Testis (tissue), 3 donors: ENCODE results near the gene SMIM24. TPM values are rescaled to one million over a fixed set of nuclear protein-coding genes. Genes with fewer than 3 reads are reported as not detected.
"Not testable (repeated sequence)": the region's sequence is repeated elsewhere in the genome, so short reads cannot be mapped to it uniquely, and the experiment has no call there.

ENCODE experiments used
- DNase-seq: peaks from one replicate; pipeline ENCODE4 v3.0.0-alpha.2; 2019
- H3K27ac ChIP-seq, 2 donors: fragments of 200-600 bp; sonication (generic); one replicate each; pipeline ENCODE4 v1.5.1; 2019
- H3K27me3 ChIP-seq: fragments of 200-600 bp; sonication (generic); one replicate; pipeline ENCODE4 v1.5.1; 2019
- H3K36me3 ChIP-seq: fragments of 200-600 bp; sonication (generic); one replicate; pipeline ENCODE4 v1.5.1; 2017; ENCODE audit warnings: low read depth; ENCODE audit errors: missing control alignments
- H3K4me1 ChIP-seq: fragments of 200-600 bp; sonication (generic); one replicate; pipeline ENCODE4 v1.5.1; 2019
- H3K4me3 ChIP-seq, 2 donors: fragments of 200-600 bp; sonication (generic); one replicate each; pipeline ENCODE4 v1.5.1; 2017 to 2019
- H3K9me3 ChIP-seq: fragments of 200-600 bp; sonication (generic); one replicate; pipeline ENCODE4 v1.5.1; 2017
- POLR2A ChIP-seq: fragments of 450-650 bp; IDR thresholded peaks from one replicate; pipeline ENCODE4 v1.6.1; 2017; ENCODE audit warnings: antibody characterized with exemption, mild to moderate bottlenecking, moderate library complexity
- WGBS, 2 donors: methylation state at CpG; one replicate each; pipeline ENCODE4 v1.1.5; 2018; 5-methylcytosine and 5-hydroxymethylcytosine counted together
- intact Hi-C: fragments of 100-400 bp; cut with DNase I; formaldehyde crosslinking; loops from one replicate; pipeline ENCODE4 v1.15.1; 2023; ENCODE audit warnings: low total_unique reads
- polyA plus RNA-seq: library from polyadenylated mRNA; stranded (reverse); fragments of 350-450 nt; fragmentation: Illumina TruSeq; extraction: RNeasy Lipid Tissue Mini Kit (QIAGEN cat#74804); gene quantifications from one replicate; pipeline ENCODE4 v1.2.3, GENCODE V29; 2014; ENCODE audit warnings: low read depth, low replicate concordance; ENCODE audit not compliant: insufficient read depth
- total RNA-seq, 2 donors: library from RNA; depleted of rRNA; stranded (reverse); fragments of >200 nt; gene quantifications; one replicate each; pipeline ENCODE4 v1.2.3, GENCODE V29; 2016
- TF ChIP-seq, protein P1 (sequence below), 3 experiments: fragments of 450-650 bp in 2 of 3; fragments of 200-600 bp in 1 of 3; sonication (generic) in 1 of 3; IDR thresholded peaks; one replicate each; pipeline ENCODE4 v1.5.1; 2016 to 2019; ENCODE audit warnings: antibody characterized with exemption in 3 of 3, mild to moderate bottlenecking in 2 of 3, moderate library complexity in 1 of 3

The SMIM24 gene
- total and polyA plus RNA-seq, 3 donors from 2014 or later, result 1.3 to 10.1 (median 3.1) TPM

DNA sequence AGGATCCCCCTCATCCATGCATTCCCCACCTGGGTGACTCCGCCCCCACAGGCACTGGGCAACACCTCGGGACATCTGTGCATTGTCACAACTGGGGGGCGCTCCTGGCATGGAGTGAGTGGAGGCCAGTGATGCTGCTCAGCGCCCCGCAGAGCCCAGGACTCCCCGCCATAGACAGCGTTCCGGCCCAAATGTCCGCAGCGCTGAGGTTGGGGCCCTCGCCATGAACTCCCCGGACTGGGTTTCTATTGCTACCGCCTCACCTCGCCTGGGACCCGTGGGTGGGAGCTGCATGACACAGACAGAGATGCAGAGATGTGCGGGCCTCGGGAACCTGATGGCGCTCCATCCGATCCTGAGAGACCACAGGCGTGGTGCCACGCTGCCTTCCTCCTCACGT is 30.4 kb upstream of the SMIM24 start:
- H3K27me3 ChIP-seq, result no peaks in the 10 kb centered on the region
- no peak for TF ChIP-seq POLR2A
- TF ChIP-seq, protein P1, sequence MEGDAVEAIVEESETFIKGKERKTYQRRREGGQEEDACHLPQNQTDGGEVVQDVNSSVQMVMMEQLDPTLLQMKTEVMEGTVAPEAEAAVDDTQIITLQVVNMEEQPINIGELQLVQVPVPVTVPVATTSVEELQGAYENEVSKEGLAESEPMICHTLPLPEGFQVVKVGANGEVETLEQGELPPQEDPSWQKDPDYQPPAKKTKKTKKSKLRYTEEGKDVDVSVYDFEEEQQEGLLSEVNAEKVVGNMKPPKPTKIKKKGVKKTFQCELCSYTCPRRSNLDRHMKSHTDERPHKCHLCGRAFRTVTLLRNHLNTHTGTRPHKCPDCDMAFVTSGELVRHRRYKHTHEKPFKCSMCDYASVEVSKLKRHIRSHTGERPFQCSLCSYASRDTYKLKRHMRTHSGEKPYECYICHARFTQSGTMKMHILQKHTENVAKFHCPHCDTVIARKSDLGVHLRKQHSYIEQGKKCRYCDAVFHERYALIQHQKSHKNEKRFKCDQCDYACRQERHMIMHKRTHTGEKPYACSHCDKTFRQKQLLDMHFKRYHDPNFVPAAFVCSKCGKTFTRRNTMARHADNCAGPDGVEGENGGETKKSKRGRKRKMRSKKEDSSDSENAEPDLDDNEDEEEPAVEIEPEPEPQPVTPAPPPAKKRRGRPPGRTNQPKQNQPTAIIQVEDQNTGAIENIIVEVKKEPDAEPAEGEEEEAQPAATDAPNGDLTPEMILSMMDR (IDR thresholded peaks at IDR 0.05), result no peak
- H3K27ac ChIP-seq, result no peak overlapping the region
- peaks cover 41% of the 10 kb centered on the region for H3K4me1 ChIP-seq
- no peak overlapping the region for H3K4me3 ChIP-seq
- DNase-seq, result no peak
- H3K36me3 ChIP-seq, result no peaks in the 10 kb centered on the region
- WGBS, 2 donors, result 87 to 90% methylated on average over 5 to 14 of the region's 22 CpGs
- intact Hi-C loops, result no loop called here
- H3K9me3 ChIP-seq, result no peaks in the 10 kb centered on the region

DNA sequence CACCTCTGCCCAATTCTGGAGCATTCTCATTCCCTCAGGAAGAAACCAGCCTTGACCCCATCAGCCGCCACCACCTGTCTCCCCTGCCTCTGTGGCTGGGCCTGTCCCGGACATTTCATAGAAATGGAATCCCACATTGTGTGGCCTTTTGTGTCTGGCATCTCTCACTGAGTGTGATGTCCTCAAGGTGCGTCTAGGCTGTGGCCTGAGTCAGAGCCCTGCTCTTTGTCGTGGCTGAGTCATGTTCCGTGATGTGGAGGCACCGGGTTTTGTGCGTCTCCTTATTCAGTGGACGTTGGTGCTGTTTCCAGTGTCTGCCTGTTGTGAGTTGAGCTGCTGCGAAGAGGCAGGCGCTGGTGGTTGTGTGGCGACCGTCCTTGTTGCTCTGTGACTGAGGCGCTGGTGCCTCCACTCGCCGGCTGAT is 29.3 kb upstream of the SMIM24 start:
- no peak for DNase-seq
- H3K9me3 ChIP-seq, result no peaks in the 10 kb centered on the region
- H3K27me3 ChIP-seq, result no peaks in the 10 kb centered on the region
- H3K4me1 ChIP-seq, result peaks cover 36% of the 10 kb centered on the region
- no peak for TF ChIP-seq POLR2A
- TF ChIP-seq, protein P1 (IDR thresholded peaks at IDR 0.05), result no peak
- no peak overlapping the region for H3K4me3 ChIP-seq
- intact Hi-C loops, result no loop called here
- no peaks in the 10 kb centered on the region for H3K36me3 ChIP-seq
- H3K27ac ChIP-seq, result no peak overlapping the region
- WGBS, 2 donors, result 87 to 88% methylated on average over 11 to 15 of the region's 15 CpGs

DNA sequence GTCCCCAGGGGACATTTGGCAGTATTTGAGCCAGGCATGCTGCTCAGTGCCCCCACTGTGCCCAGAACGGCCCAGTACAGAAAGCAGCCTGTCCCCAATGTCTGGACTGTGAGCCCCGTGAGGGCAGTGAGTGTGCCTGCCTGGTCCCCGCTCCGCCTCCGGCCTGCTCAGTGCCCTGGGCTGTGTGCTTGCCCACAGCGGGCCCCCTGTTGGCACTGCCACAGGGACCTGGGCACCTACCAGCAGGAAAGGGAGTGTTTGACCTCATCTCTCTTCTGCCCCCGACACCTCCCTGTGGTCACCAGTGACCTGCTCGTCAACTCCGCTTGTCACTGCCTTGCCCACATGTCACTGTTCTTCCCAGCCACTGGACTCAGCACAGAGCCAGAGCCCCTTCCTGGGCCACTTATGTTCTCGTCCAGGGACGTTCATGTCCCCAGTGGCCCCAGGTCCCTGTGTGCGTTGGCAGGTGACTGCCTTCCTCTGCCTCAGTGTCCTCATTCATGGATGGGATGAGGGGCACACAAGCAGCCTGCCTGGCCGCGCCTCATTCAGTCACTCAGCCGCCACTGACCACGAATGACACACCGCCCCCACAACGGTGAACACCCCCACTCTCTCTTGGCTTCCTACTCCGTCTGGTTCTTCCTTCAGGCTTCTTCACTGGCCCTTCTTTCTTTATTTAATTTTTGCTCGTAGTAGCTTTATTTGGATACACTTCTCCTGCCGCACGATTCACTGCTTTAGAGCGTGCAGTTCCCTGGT is 28.6 kb upstream of the SMIM24 start:
- no peak for DNase-seq
- Histone ChIP-seq H3K9me3 (no peaks in the 10 kb centered on the region), H3K4me3 (no peak overlapping the region), H3K27me3 (no peaks in the 10 kb centered on the region), H3K4me1 (peaks cover 30% of the 10 kb centered on the region), H3K27ac (no peak overlapping the region), H3K36me3 (no peaks in the 10 kb centered on the region)
- WGBS, 2 donors, result 79% methylated on average over 23 of the region's 23 CpGs
- intact Hi-C loops, result no loop called here
- TF ChIP-seq, protein P1 (IDR thresholded peaks at IDR 0.05), result no peak
- no peak for TF ChIP-seq POLR2A

DNA sequence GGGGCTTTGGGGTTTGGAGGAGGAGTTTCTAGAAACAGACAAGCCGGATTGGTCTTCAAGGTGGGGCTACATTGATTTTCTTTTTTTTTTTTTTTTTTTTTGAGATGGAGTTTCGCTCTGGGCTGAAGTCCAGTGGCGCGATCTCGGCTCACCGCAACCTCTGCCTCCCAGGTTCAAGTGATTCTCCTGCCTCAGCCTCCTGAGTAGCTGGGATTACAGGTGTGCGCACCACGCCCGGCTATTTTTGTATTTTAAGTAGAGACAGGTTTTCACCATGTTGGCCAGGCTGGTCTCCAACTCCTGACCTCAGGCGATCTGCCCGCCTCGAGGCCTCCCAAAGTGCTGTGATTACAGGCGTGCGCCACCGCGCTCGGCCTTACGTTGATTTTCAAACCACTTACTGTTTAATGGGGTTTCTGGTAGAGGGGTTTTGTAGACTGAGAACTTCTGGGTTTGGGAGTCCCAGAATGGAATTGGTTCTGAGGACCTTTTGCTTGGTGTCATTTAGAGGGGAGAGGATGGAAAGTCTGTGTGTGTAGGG is 27.9 kb upstream of the SMIM24 start:
- WGBS, 2 donors, result 73 to 87% methylated on average over 18 of the region's 18 CpGs
- H3K27ac ChIP-seq, H3K4me3 ChIP-seq, DNase-seq, H3K36me3 ChIP-seq, intact Hi-C loops, H3K27me3 ChIP-seq, H3K9me3 ChIP-seq: not testable (repeated sequence)
- peaks cover 23% of the 10 kb centered on the region for H3K4me1 ChIP-seq

DNA sequence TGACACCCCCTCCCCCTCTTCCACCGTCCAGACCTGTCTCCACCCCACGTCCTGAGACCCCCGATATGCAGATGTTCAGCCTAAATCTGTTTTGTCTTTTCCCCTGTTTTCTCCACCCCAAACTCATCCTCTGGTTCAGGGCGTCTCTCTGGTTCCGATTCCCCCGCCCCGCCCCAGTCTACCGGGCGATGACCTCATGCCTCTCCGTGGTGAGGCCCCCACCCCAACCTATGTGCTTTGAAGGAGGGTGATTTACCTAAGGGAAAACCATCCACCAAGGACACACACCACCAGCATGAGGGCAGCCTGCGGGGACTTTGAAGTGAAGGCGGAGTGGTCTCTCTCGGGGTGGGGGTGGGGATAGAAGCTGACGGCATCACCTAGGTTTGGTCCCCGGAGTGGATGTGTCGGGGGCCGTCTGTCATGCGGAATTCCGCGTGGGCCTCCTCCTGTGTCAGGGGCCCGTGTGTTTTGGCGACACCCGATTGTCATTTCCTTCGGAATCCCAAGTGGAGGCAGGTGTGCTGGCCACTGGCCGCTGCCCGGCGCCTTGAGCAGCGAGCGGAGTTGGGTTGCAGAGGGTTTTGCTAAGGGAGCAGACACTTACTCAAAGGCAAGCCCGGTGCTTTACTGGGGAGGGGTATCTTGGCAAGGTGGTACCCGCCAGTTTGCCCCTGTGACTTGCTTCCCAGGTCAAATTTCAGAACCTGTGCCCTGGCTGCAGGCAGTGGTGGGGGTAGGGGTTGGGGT is 27.2 kb upstream of the SMIM24 start:
- peaks cover 18% of the 10 kb centered on the region for H3K4me1 ChIP-seq
- H3K4me3 ChIP-seq, result peak overlapping the region; percentile 70 to 93
- intact Hi-C loops, result no loop called here
- no peaks in the 10 kb centered on the region for H3K9me3 ChIP-seq
- TF ChIP-seq, protein P1 (IDR thresholded peaks at IDR 0.05), result no peak
- no peak for TF ChIP-seq POLR2A
- H3K36me3 ChIP-seq, result no peaks in the 10 kb centered on the region
- peak overlapping the region in 1 of 2 donors; percentile 79 for H3K27ac ChIP-seq
- WGBS, 2 donors, result 29 to 31% methylated on average over 24 to 31 of the region's 31 CpGs
- no peaks in the 10 kb centered on the region for H3K27me3 ChIP-seq
- peak; percentile 21 for DNase-seq
